Measurements from ENCODE around the gene PGPEP1. TPM values are rescaled to one million over a fixed set of nuclear protein-coding genes. Genes with fewer than 3 reads are reported as not detected.
"Not testable (repeated sequence)": the region's sequence is repeated elsewhere in the genome, so short reads cannot be mapped to it uniquely, and the experiment has no call there.

The PGPEP1 gene
- total RNA-seq, 4 donors from 2014 or later = 15.6 to 25.2 (median 18.0) TPM

GRCh38 chr19:18379803-18380747 lies 39.7 kb downstream of the PGPEP1 start:
- ATAC-seq (ENCODE audit: low FRiP score) = peak; percentile 85
- TF ChIP-seq CTCF (IDR thresholded peaks at IDR 0.05) = no peak
- DNase-seq (ENCODE audit: low spot score) = peak; percentile 58

GRCh38 chr19:18380843-18381242 lies 40.4 kb downstream of the PGPEP1 start:
- DNase-seq (ENCODE audit: low spot score) (no peak), ATAC-seq (ENCODE audit: low FRiP score) (no peak)
- no peak for TF ChIP-seq CTCF (IDR thresholded peaks at IDR 0.05)

GRCh38 chr19:18383622-18384021 lies 43.2 kb downstream of the PGPEP1 start:
- DNase-seq (ENCODE audit: low spot score); ATAC-seq (ENCODE audit: low FRiP score): not testable (repeated sequence)

- DNase-seq (ENCODE audit: low spot score) (no peak), ATAC-seq (ENCODE audit: low FRiP score) (no peak)
- no peak for TF ChIP-seq CTCF (IDR thresholded peaks at IDR 0.05)
These were observed 44.4 kb downstream of the PGPEP1 start for GRCh38 chr19:18384775-18385174.

- ATAC-seq (ENCODE audit: low FRiP score) (no peak), DNase-seq (ENCODE audit: low spot score) (no peak)
These were observed 44.9 kb downstream of the PGPEP1 start for GRCh38 chr19:18385359-18385674.

GRCh38 chr19:18385675-18386542 lies 45.5 kb downstream of the PGPEP1 start, which contains the start of gene GDF15:
Gene GDF15, plus strand, starts transcription at chr19:18386158. Its CDS starts 32 bp downstream, at chr19:18386190.
- TF ChIP-seq CTCF (IDR thresholded peaks at IDR 0.05) = no peak
- ATAC-seq (ENCODE audit: low FRiP score) = no peak
- DNase-seq (ENCODE audit: low spot score) = no peak

More at GRCh38 chr19:18385359-18385674, 44.9 kb downstream of the PGPEP1 start:
- TF ChIP-seq CTCF (IDR thresholded peaks at IDR 0.05) = no peak

- ATAC-seq (ENCODE audit: low FRiP score) (no peak), DNase-seq (ENCODE audit: low spot score) (no peak)
- TF ChIP-seq CTCF (IDR thresholded peaks at IDR 0.05) = no peak
These were observed 46.3 kb downstream of the PGPEP1 start for GRCh38 chr19:18386543-18387271.
